GM12878 (cell line): ENCODE results near the gene VASH1. TPM values are rescaled to one million over a fixed set of nuclear protein-coding genes. Genes with fewer than 3 reads are reported as not detected.

Source experiments
- ATAC-seq: fragments of 200-7000 bp; cut with Tn5 transposase; 3 replicates; pipeline ENCODE4 v1.9.1; 2020; ENCODE audit warnings: mild to moderate bottlenecking, moderate library complexity
- BruUV-seq: library from RNA; stranded (reverse); fragments of 400-500 nt; replicated peaks from 2 replicates; lab custom pipeline; 2021; lab: Mats Ljungman, UMichigan
- CTCF ChIA-PET: fragments of 300-600 bp; sonication (Branson Sonifier 250); formaldehyde crosslinking; extraction: SDS; loops from one replicate; lab custom pipeline; 2021; ENCODE audit warnings: inconsistent platforms; lab: Yijun Ruan, JAX
- POLR2A ChIA-PET: fragments of 350-600 bp; formaldehyde crosslinking; extraction: SDS; loops from one replicate; lab custom pipeline; 2021; ENCODE audit warnings: inconsistent platforms; lab: Charles Lee
- RAD21 ChIA-PET: fragments of 300-600 bp; sonication (Branson Sonifier 250); formaldehyde crosslinking; loops from one replicate; lab custom pipeline; 2023; ENCODE audit warnings: antibody characterized with exemption; ENCODE audit not compliant: unreplicated experiment; lab: Charles Lee
- SMC1A ChIA-PET: fragments of 300-600 bp; sonication (Branson Sonifier 250); formaldehyde crosslinking; loops from one replicate; lab custom pipeline; 2023; ENCODE audit not compliant: unreplicated experiment, uncharacterized antibody; lab: Charles Lee
- DNase-seq: peaks from one replicate; pipeline ENCODE4 v3.0.0-alpha.2; 2011; ENCODE audit warnings: low read depth, low spot score
- FAIRE-seq: peaks from 3 replicates; lab custom pipeline; 2011; peaks lifted over from hg19 to GRCh38; lab: Jason Lieb, UNC
- H2AFZ ChIP-seq: 2 replicates; pipeline ENCODE4 v1.6.0; 2011; ENCODE audit warnings: low read depth, low read length, control low read depth; ENCODE audit not compliant: control insufficient read depth
- H3K27ac ChIP-seq: 2 replicates; pipeline ENCODE4 v1.5.1; 2011; ENCODE audit warnings: control low read depth; ENCODE audit not compliant: control insufficient read depth, insufficient read depth
- H3K27me3 ChIP-seq, 2 experiments: replicated peaks in 1 of 2; 2 replicates each; pipeline versions ENCODE4 v1.6.0 to v1.6.1; 2011; ENCODE audit warnings: low read length in 1 of 2; ENCODE audit not compliant: control insufficient read depth in 2 of 2, insufficient read depth in 2 of 2
- H3K36me3 ChIP-seq, 2 experiments: 2 replicates each; pipeline ENCODE4 v1.5.1; 2011; ENCODE audit warnings: low read length in 1 of 2; ENCODE audit not compliant: control insufficient read depth in 2 of 2, insufficient read depth in 2 of 2
- H3K4me1 ChIP-seq: 2 replicates; pipeline ENCODE4 v1.6.1; 2011; ENCODE audit warnings: mild to moderate bottlenecking, low read length, moderate library complexity, mixed read lengths; ENCODE audit not compliant: control insufficient read depth, insufficient read depth
- H3K4me2 ChIP-seq: 2 replicates; pipeline ENCODE4 v1.6.0; 2011; ENCODE audit warnings: control low read depth; ENCODE audit not compliant: control insufficient read depth, insufficient read depth
- H3K4me3 ChIP-seq: fragments of 200-600 bp; sonication (generic); 2 replicates; pipeline ENCODE4 v1.5.1; 2016
- H3K79me2 ChIP-seq: 2 replicates; pipeline ENCODE4 v1.6.0; 2011; ENCODE audit warnings: low read length; ENCODE audit not compliant: control insufficient read depth, insufficient read depth
- H3K9ac ChIP-seq: 2 replicates; pipeline ENCODE4 v1.8.0; 2011; ENCODE audit warnings: low read length, control low read depth, mixed read lengths; ENCODE audit not compliant: control insufficient read depth, insufficient read depth
- H3K9me3 ChIP-seq: replicated peaks from 3 replicates; pipeline ENCODE4 v1.5.1; 2011; ENCODE audit warnings: mild to moderate bottlenecking, low read length; ENCODE audit not compliant: control insufficient read depth, insufficient read depth
- H4K20me1 ChIP-seq: 2 replicates; pipeline ENCODE4 v1.6.0; 2011; ENCODE audit not compliant: control insufficient read depth, insufficient read depth
- CREB1 ChIP-seq: IDR thresholded peaks from 2 replicates; pipeline ENCODE4 v1.6.1; 2012; ENCODE audit warnings: low read depth, mild to moderate bottlenecking, inconsistent platforms
- CUX1 ChIP-seq: IDR thresholded peaks from 2 replicates; pipeline ENCODE4 v1.6.1; 2012; ENCODE audit warnings: improper control_type of control experiment, low read depth, low read length; ENCODE audit not compliant: insufficient replicate concordance
- E2F8 ChIP-seq: fragments of 450-650 bp; IDR thresholded peaks from 2 replicates; pipeline ENCODE4 v1.6.1; 2018; ENCODE audit warnings: mild to moderate bottlenecking, low read depth, moderate library complexity; ENCODE audit not compliant: partially characterized antibody
- HDAC6 ChIP-seq: fragments of 200-600 bp; sonication (generic); IDR thresholded peaks from one replicate; pipeline ENCODE4 v1.8.0; 2017; ENCODE audit warnings: antibody characterized with exemption; ENCODE audit not compliant: unreplicated experiment
- IRF4 ChIP-seq: IDR thresholded peaks from 2 replicates; pipeline ENCODE4 v1.6.1; 2011; ENCODE audit warnings: low read depth, low read length
- MEF2A ChIP-seq: IDR thresholded peaks from 2 replicates; pipeline ENCODE4 v1.6.1; 2011; ENCODE audit warnings: low read depth, mild to moderate bottlenecking, low read length, moderate library complexity; ENCODE audit not compliant: insufficient read depth
- MLLT1 ChIP-seq: fragments of 450-650 bp; IDR thresholded peaks from 2 replicates; pipeline ENCODE4 v1.6.1; 2016; ENCODE audit warnings: mild to moderate bottlenecking
- NFXL1 ChIP-seq: fragments of 450-650 bp; IDR thresholded peaks from 2 replicates; pipeline ENCODE4 v1.6.1; 2017; ENCODE audit warnings: antibody characterized with exemption, mild to moderate bottlenecking, borderline replicate concordance
- RAD51 ChIP-seq: fragments of 450-650 bp; IDR thresholded peaks from 2 replicates; pipeline ENCODE4 v1.6.1; 2016; ENCODE audit warnings: moderate library complexity, mild to moderate bottlenecking, inconsistent platforms
- RELA ChIP-seq: fragments of 450-650 bp; IDR thresholded peaks from 2 replicates; pipeline ENCODE4 v1.8.0; 2014; ENCODE audit warnings: borderline replicate concordance; ENCODE audit not compliant: partially characterized antibody
- SUPT20H ChIP-seq: IDR thresholded peaks from 2 replicates; pipeline ENCODE4 v1.6.1; 2011; ENCODE audit warnings: low read depth, mild to moderate bottlenecking, low read length, moderate library complexity, borderline replicate concordance; ENCODE audit not compliant: control insufficient read depth
- TAF1 ChIP-seq: IDR thresholded peaks from 2 replicates; pipeline ENCODE4 v1.6.1; 2011; ENCODE audit warnings: mild to moderate bottlenecking, low read depth, low read length, borderline replicate concordance
- TCF7 ChIP-seq: IDR thresholded peaks from 2 replicates; pipeline ENCODE4 v1.6.1; 2014; ENCODE audit warnings: antibody characterized with exemption, borderline replicate concordance
- WRNIP1 ChIP-seq: IDR thresholded peaks from 2 replicates; pipeline ENCODE4 v1.6.1; 2011; ENCODE audit warnings: low read depth, low read length, improper control_type of control experiment, borderline replicate concordance
- ZNF207 ChIP-seq: fragments of 450-650 bp; IDR thresholded peaks from 2 replicates; pipeline ENCODE4 v1.6.1; 2014; ENCODE audit warnings: antibody characterized with exemption, mild to moderate bottlenecking, borderline replicate concordance
- WGBS: methylation state at CpG from one replicate; pipeline ENCODE4 v1.1.6; 2016; ENCODE audit warnings: low lambda C conversion rate; ENCODE audit not compliant: insufficient replicate concordance, insufficient coverage; ENCODE audit errors: missing lambda C conversion rate; 5-methylcytosine and 5-hydroxymethylcytosine counted together
- in situ Hi-C: fragments of 300-500 bp; cut with MboI; formaldehyde crosslinking; loops from 9 replicates; pipeline ENCODE4 v1.14.3; 2018; ENCODE audit warnings: mixed read lengths
- intact Hi-C: fragments of 100-400 bp; cut with micrococcal nuclease; formaldehyde crosslinking; loops from one replicate; pipeline ENCODE4 v1.14.2; 2022; ENCODE audit not compliant: unreplicated experiment
- polyA plus RNA-seq, 11 experiments: library from polyadenylated mRNA; depleted of rRNA in 4 of 11; unstranded in 6 of 11; stranded (reverse) in 5 of 11; fragments of >200 nt; fragmentation: Nextera tagmentation in 4 of 11; fragmentation: Illumina TruSeq in 1 of 11; extraction: Ambion mirVana in 4 of 11; extraction: Trizol in 1 of 11; gene quantifications; 1 replicate in 1 of 11; 2 replicates in 10 of 11; pipeline versions ENCODE4 v1.2.1 to v1.2.3, GENCODE V29; 2011 to 2016; ENCODE audit warnings: inconsistent platforms in 2 of 11, missing spikeins in 2 of 11, low read depth in 1 of 11
- total RNA-seq, 4 experiments: library from RNA; depleted of rRNA in 3 of 4; stranded (reverse); fragments of >200 nt in 3 of 4; fragmentation: Illumina TruSeq in 1 of 4; extraction: Trizol in 1 of 4; gene quantifications; 2 replicates each; pipeline versions ENCODE4 v1.2.1 to v1.2.3, GENCODE V29; 2013 to 2021

VASH1 gene
- total and polyA plus RNA-seq, 10 of the 15 experiments (the other 5 are each of a cell fraction or from before 2014, with no cell fraction given): 0.06 to 2.3 (median 0.53) TPM

- POLR2A ChIA-PET: no interaction called here
- intact Hi-C loops (no loop called here), in situ Hi-C loops (no loop called here)
- 58% methylated on average over 9 of the region's 9 CpGs for WGBS
- Histone ChIP-seq H3K27ac (no peak overlapping the region), H3K9me3 (no peaks in the 10 kb centered on the region), H3K27me3 (peaks cover 0 to 1% of the 10 kb centered on the region in 2 experiments; a peak in 1 of 4 replicates), H3K4me3 (no peak overlapping the region), H3K4me2 (no peak overlapping the region), H4K20me1 (no peaks in the 10 kb centered on the region), H2AFZ (no peak overlapping the region), H3K4me1 (no peaks in the 10 kb centered on the region), H3K79me2 (no peaks in the 10 kb centered on the region), H3K9ac (no peak overlapping the region), H3K36me3 (no peaks in the 10 kb centered on the region)
- RAD21 ChIA-PET: no interaction called here
- ATAC-seq (no peak), DNase-seq (no peak), FAIRE-seq (no peak)
- no TSS peak for BruUV-seq
- CTCF ChIA-PET: interaction anchor here (0.6 kb wide), 1 partner anchor 13 kb away, joined by 3 read pairs; no protein-coding TSS in a partner anchor
- SMC1A ChIA-PET: no interaction called here
- TF ChIP-seq IRF4: no peak
- TF ChIP-seq SUPT20H: no peak
- no peak for TF ChIP-seq MLLT1
- TF ChIP-seq TCF7: no peak
- TF ChIP-seq E2F8: no peak
- no peak for TF ChIP-seq MEF2A
- no peak for TF ChIP-seq ZNF207
- TF ChIP-seq RAD51: no peak
- no peak for TF ChIP-seq NFXL1
- no peak for TF ChIP-seq HDAC6
- TF ChIP-seq RELA: no peak
- no peak for TF ChIP-seq TAF1
- no peak for TF ChIP-seq WRNIP1
- no peak for TF ChIP-seq CUX1
- no peak for TF ChIP-seq CREB1
Observed at GRCh38 chr14:76827696-76828296, 66.5 kb downstream of the VASH1 start.
